Measurements from ENCODE around the gene RNF26. TPM values are rescaled to one million over a fixed set of nuclear protein-coding genes. Genes with fewer than 3 reads are reported as not detected.
A peak's percentile ranks its signal among the peaks of the same experiment; 100 is the strongest.

Gene RNF26
- total RNA-seq, 2 donors from 2014 or later = 15.3 to 19.0 TPM

DNA sequence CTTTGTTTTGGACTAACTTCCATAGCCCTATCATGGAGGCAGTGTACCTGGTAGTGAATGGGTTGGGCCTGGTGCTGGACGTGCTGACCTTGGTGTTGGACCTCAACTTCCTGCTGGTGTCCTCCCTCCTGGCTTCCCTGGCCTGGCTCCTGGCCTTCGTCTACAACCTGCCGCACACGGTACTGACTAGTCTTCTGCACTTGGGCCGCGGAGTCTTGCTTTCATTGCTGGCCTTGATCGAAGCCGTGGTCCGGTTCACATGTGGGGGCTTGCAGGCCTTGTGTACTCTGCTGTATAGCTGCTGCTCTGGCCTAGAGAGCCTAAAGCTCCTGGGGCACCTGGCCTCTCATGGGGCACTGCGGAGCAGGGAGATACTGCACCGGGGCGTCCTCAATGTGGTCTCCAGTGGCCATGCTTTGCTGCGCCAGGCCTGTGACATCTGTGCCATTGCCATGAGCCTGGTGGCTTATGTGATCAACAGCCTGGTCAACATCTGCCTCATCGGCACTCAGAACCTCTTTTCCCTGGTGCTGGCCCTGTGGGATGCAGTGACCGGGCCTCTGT, 846 bp downstream of the RNF26 start:
- peaks cover 26% of the 10 kb centered on the region for H3K4me1 Mint-ChIP-seq

DNA sequence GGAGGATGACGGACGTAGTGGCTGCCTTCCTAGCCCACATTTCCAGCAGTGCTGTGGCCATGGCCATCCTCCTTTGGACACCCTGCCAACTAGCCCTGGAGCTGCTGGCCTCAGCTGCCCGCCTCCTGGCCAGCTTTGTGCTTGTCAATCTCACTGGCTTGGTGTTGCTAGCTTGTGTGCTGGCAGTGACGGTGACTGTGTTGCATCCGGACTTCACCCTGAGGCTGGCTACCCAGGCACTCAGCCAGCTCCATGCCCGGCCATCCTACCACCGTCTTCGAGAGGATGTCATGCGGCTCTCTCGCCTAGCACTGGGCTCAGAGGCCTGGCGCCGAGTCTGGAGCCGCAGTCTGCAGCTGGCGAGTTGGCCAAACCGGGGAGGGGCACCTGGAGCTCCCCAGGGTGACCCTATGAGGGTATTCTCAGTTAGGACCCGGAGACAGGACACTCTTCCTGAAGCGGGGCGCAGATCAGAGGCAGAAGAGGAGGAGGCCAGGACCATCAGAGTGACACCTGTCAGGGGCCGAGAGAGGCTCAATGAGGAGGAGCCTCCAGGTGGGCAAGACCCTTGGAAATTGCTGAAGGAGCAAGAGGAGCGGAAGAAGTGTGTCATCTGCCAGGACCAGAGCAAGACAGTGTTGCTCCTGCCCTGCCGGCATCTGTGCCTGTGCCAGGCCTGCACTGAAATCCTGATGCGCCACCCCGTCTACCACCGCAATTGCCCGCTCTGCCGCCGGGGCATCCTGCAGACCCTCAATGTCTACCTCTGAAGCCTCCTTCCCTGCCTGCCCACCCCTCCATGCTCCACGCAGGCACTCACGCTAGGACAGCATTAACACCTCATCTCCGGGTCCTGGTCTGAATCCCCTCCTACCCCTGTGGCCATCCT, 1.6 kb downstream of the RNF26 start:
- no peak for ATAC-seq

More for the DNA sequence above, 846 bp downstream of the RNF26 start:
- peaks cover 19% of the 10 kb centered on the region for H3K27me3 Mint-ChIP-seq
- no peak for ATAC-seq
- no peak for DNase-seq
- H3K9me3 ChIP-seq (ENCODE audit: control insufficient read depth, low read length, poor library complexity, severe bottlenecking) = no peaks in the 10 kb centered on the region
- H3K4me3 Mint-ChIP-seq = peak overlapping the region; percentile 96
- peak overlapping the region; percentile 93 for H3K27ac Mint-ChIP-seq
- peaks cover 7% of the 10 kb centered on the region for H3K36me3 Mint-ChIP-seq (ENCODE audit: low read depth)

GRCh38 chr11:119336744-119337469, 2.6 kb downstream of the RNF26 start:
- Mint-ChIP-seq H3K4me3 (peak overlapping the region; percentile 80), H3K36me3 (ENCODE audit: low read depth) (peaks cover 10% of the 10 kb centered on the region), H3K27ac (no peak overlapping the region), H3K27me3 (peaks cover 22% of the 10 kb centered on the region), H3K4me1 (peaks cover 33% of the 10 kb centered on the region)
- H3K9me3 ChIP-seq (ENCODE audit: control insufficient read depth, low read length, poor library complexity, severe bottlenecking) = no peaks in the 10 kb centered on the region
- no peak for ATAC-seq
- DNase-seq = no peak

More for the DNA sequence above, 1.6 kb downstream of the RNF26 start:
- Mint-ChIP-seq H3K27ac (no peak overlapping the region), H3K36me3 (ENCODE audit: low read depth) (peaks cover 7% of the 10 kb centered on the region), H3K27me3 (peaks cover 15% of the 10 kb centered on the region), H3K4me3 (peak overlapping the region; percentile 96), H3K4me1 (peaks cover 26% of the 10 kb centered on the region)
- no peak for DNase-seq
- no peaks in the 10 kb centered on the region for H3K9me3 ChIP-seq (ENCODE audit: control insufficient read depth, low read length, poor library complexity, severe bottlenecking)

- DNase-seq (no peak), ATAC-seq (no peak)
- Mint-ChIP-seq H3K4me3 (no peak overlapping the region), H3K36me3 (ENCODE audit: low read depth) (peaks cover 10% of the 10 kb centered on the region), H3K4me1 (peaks cover 31% of the 10 kb centered on the region), H3K27ac (no peak overlapping the region), H3K27me3 (peaks cover 25% of the 10 kb centered on the region)
- H3K9me3 ChIP-seq (ENCODE audit: control insufficient read depth, low read length, poor library complexity, severe bottlenecking) = no peaks in the 10 kb centered on the region
Measured at GRCh38 chr11:119337581-119338317, 3.4 kb downstream of the RNF26 start.

- H3K4me3 Mint-ChIP-seq = no peak overlapping the region
- no peak overlapping the region for H3K27ac Mint-ChIP-seq
- peak; percentile 43 to 64 (median 50) for DNase-seq
- peaks cover 12% of the 10 kb centered on the region for H3K36me3 Mint-ChIP-seq (ENCODE audit: low read depth)
- peak; percentile 41 for ATAC-seq
- H3K4me1 Mint-ChIP-seq = peaks cover 28% of the 10 kb centered on the region
- H3K9me3 ChIP-seq (ENCODE audit: control insufficient read depth, low read length, poor library complexity, severe bottlenecking) = no peaks in the 10 kb centered on the region
- H3K27me3 Mint-ChIP-seq = peaks cover 31% of the 10 kb centered on the region
Measured at GRCh38 chr11:119338318-119338890, 4.1 kb downstream of the RNF26 start.

DNA sequence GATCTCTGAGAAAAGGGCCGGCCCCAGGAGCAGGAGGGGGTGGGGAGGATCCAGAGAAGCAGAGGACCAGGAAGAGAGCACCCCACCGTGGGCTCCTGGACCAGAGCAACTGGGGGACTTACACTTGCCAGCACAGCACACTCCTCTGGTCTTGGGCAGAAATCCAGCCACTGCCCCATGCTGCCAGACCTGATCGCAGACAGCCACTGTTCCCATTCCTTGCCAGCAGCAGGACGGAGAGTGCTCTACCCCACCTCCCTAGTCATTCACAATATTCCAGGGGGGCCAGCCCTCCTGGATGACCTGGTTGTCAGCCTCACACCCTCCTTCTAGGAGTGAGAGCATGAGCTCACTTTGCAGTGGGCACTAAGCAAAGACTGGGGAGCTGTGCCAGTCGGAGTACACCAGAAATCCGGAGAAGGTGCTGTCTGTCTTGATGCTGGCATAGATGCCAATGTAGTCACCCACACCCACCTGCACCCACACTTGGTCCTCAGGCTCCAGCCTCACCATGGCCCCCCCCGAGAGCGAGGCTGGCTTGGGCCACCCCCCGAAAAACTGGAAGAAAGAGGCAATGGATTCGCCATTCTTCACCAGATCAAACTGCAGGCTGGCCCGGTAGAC, 4.8 kb downstream of the RNF26 start:
- Mint-ChIP-seq H3K4me1 (peaks cover 25% of the 10 kb centered on the region), H3K27ac (no peak overlapping the region), H3K36me3 (ENCODE audit: low read depth) (peaks cover 12% of the 10 kb centered on the region), H3K27me3 (peaks cover 38% of the 10 kb centered on the region), H3K4me3 (peak overlapping the region; percentile 83)
- DNase-seq (no peak), ATAC-seq (no peak)
- no peaks in the 10 kb centered on the region for H3K9me3 ChIP-seq (ENCODE audit: control insufficient read depth, low read length, poor library complexity, severe bottlenecking)

GRCh38 chr11:119339589-119340334, 5.4 kb downstream of the RNF26 start:
- no peaks in the 10 kb centered on the region for H3K9me3 ChIP-seq (ENCODE audit: control insufficient read depth, low read length, poor library complexity, severe bottlenecking)
- Mint-ChIP-seq H3K36me3 (ENCODE audit: low read depth) (peaks cover 12% of the 10 kb centered on the region), H3K4me1 (peaks cover 22% of the 10 kb centered on the region), H3K27me3 (peaks cover 44% of the 10 kb centered on the region), H3K27ac (no peak overlapping the region), H3K4me3 (peak overlapping the region; percentile 83)
- ATAC-seq (peak; percentile 15), DNase-seq (peak in 1 of 3 donors; percentile 50)

GRCh38 chr11:119340335-119341221, 6.3 kb downstream of the RNF26 start, which contains the start of gene C1QTNF5:
C1QTNF5 (minus strand) TSS chr11:119340883; CDS start chr11:119340397, 486 bp downstream.
- Mint-ChIP-seq H3K4me1 (peaks cover 18% of the 10 kb centered on the region), H3K36me3 (ENCODE audit: low read depth) (peaks cover 12% of the 10 kb centered on the region), H3K27ac (no peak within 1 kb of the TSS), H3K27me3 (peaks cover 44% of the 10 kb centered on the region), H3K4me3 (peak within 1 kb of the TSS; percentile 71)
- H3K9me3 ChIP-seq (ENCODE audit: control insufficient read depth, low read length, poor library complexity, severe bottlenecking) = no peaks in the 10 kb centered on the region
- no peak for ATAC-seq
- no peak for DNase-seq

GRCh38 chr11:119341222-119342022, 7.1 kb downstream of the RNF26 start:
- H3K4me3 Mint-ChIP-seq = peak overlapping the region; percentile 71
- DNase-seq = no peak
- H3K4me1 Mint-ChIP-seq = peaks cover 13% of the 10 kb centered on the region
- no peak for ATAC-seq
- no peak overlapping the region for H3K27ac Mint-ChIP-seq
- H3K27me3 Mint-ChIP-seq = peaks cover 44% of the 10 kb centered on the region
- no peaks in the 10 kb centered on the region for H3K9me3 ChIP-seq (ENCODE audit: control insufficient read depth, low read length, poor library complexity, severe bottlenecking)
- H3K36me3 Mint-ChIP-seq (ENCODE audit: low read depth) = peaks cover 10% of the 10 kb centered on the region

GRCh38 chr11:119342023-119342300, 7.6 kb downstream of the RNF26 start:
- Mint-ChIP-seq H3K27ac (no peak overlapping the region), H3K4me3 (no peak overlapping the region), H3K4me1 (peaks cover 13% of the 10 kb centered on the region), H3K27me3 (peaks cover 49% of the 10 kb centered on the region), H3K36me3 (ENCODE audit: low read depth) (peaks cover 10% of the 10 kb centered on the region)
- ATAC-seq = no peak
- DNase-seq = no peak
- no peaks in the 10 kb centered on the region for H3K9me3 ChIP-seq (ENCODE audit: control insufficient read depth, low read length, poor library complexity, severe bottlenecking)

Measured in T-helper 17 cell (primary cell).